Measurements from ENCODE around the gene ZKSCAN8.
A peak's percentile ranks its signal among the peaks of the same experiment; 100 is the strongest.
"Not testable (repeated sequence)": the region's sequence is repeated elsewhere in the genome, so short reads cannot be mapped to it uniquely, and the experiment has no call there.

The ZKSCAN8 gene

GRCh38 chr6:28141500-28142329 is at the start of gene ZKSCAN8:
Gene ZKSCAN8 (plus strand): TSS chr6:28141883. CDS start chr6:28148408, 6,525 bp downstream.
- peak within 1 kb of the TSS; percentile 70 for H3K4me3 ChIP-seq (ENCODE audit: low read depth, low read length)
- TF ChIP-seq CTCF (IDR thresholded peaks at IDR 0.05; ENCODE audit: borderline replicate concordance, insufficient read depth, low read depth, low read length) = no peak

DNA sequence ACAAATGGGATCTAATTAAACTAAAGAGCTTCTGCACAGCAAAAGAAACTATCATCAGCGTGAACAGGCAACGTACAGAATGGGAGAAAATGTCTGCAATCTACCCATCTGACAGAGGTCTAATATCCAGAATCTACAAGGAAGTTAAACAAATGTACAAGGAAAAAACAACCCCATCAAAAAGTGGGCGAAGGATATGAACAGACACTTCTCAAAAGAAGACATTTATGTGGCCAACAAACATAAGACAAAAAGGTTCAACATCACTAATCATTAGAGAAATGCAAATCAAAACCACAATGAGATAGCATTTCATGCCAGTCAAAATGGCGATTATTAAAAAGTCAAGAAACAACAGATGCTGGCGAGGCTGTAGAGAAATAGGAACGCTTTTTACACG is 39.5 kb upstream of the ZKSCAN8 start:
- not testable (repeated sequence) for H3K4me3 ChIP-seq (ENCODE audit: low read depth, low read length)

- H3K4me3 ChIP-seq (ENCODE audit: low read depth, low read length) = not testable (repeated sequence)
Observed at GRCh38 chr6:28102699-28103098, 39.0 kb upstream of the ZKSCAN8 start.

GRCh38 chr6:28104392-28105244 is 37.1 kb upstream of the ZKSCAN8 start:
- TF ChIP-seq CTCF (IDR thresholded peaks at IDR 0.05; ENCODE audit: borderline replicate concordance, insufficient read depth, low read depth, low read length) = peak; percentile 65
- peak overlapping the region; percentile 54 for H3K4me3 ChIP-seq (ENCODE audit: low read depth, low read length)

GRCh38 chr6:28105245-28105639 is 36.4 kb upstream of the ZKSCAN8 start:
- no peak for TF ChIP-seq CTCF (IDR thresholded peaks at IDR 0.05; ENCODE audit: borderline replicate concordance, insufficient read depth, low read depth, low read length)
- H3K4me3 ChIP-seq (ENCODE audit: low read depth, low read length) = peak overlapping the region; percentile 54

- H3K4me3 ChIP-seq (ENCODE audit: low read depth, low read length) = no peak overlapping the region
- no peak for TF ChIP-seq CTCF (IDR thresholded peaks at IDR 0.05; ENCODE audit: borderline replicate concordance, insufficient read depth, low read depth, low read length)
Observed at GRCh38 chr6:28107506-28107905, 34.2 kb upstream of the ZKSCAN8 start.

DNA sequence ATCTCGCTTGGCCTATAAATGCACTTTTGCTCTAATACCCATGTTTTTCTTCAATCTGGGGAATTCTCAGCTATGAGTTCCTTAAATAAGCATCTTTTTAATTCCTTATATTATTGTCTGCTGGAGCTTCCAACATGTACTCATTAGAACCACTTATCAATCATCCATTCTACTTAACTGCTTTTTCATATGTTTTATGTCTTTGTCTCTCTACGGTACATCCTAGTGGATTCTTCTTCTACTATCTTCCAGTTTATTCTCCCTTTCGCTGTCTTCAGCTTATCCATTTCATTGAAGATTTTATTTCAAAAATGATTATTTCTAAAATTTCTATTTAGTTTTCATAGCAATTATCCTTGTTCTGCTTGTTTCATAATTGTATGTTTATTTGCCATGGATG is 29.7 kb upstream of the ZKSCAN8 start:
- TF ChIP-seq CTCF (IDR thresholded peaks at IDR 0.05; ENCODE audit: borderline replicate concordance, insufficient read depth, low read depth, low read length) = no peak

GRCh38 chr6:28115799-28116198 is 25.9 kb upstream of the ZKSCAN8 start:
- H3K4me3 ChIP-seq (ENCODE audit: low read depth, low read length) = no peak overlapping the region
- TF ChIP-seq CTCF (IDR thresholded peaks at IDR 0.05; ENCODE audit: borderline replicate concordance, insufficient read depth, low read depth, low read length) = no peak

More for the DNA sequence above, 29.7 kb upstream of the ZKSCAN8 start:
- H3K4me3 ChIP-seq (ENCODE audit: low read depth, low read length) = no peak overlapping the region
